Central memory CD4-positive, alpha-beta T cell (primary cell): ENCODE measurements around the gene MB21D2.
A peak's percentile ranks its signal among the peaks of the same experiment; 100 is the strongest.

Experiments used
- DNase-seq: peaks from one replicate; pipeline ENCODE4 v3.0.0; 2022

The MB21D2 gene

GRCh38 chr3:192921793-192922192, 4.1 kb upstream of the MB21D2 start:
- no peak for DNase-seq

- DNase-seq = no peak
Observed at GRCh38 chr3:192920411-192920810, 2.8 kb upstream of the MB21D2 start.

- no peak for DNase-seq
Observed at GRCh38 chr3:192919901-192920300, 2.2 kb upstream of the MB21D2 start.

- no peak for DNase-seq
Observed at GRCh38 chr3:192918275-192918588, 576 bp upstream of the MB21D2 start.

- DNase-seq = peak; percentile 37
Observed at GRCh38 chr3:192917028-192917403, 640 bp downstream of the MB21D2 start.

GRCh38 chr3:192916371-192917027, 1.2 kb downstream of the MB21D2 start:
- no peak for DNase-seq

GRCh38 chr3:192915722-192916121, 1.9 kb downstream of the MB21D2 start:
- DNase-seq = no peak

GRCh38 chr3:192915304-192915703, 2.4 kb downstream of the MB21D2 start:
- no peak for DNase-seq

- DNase-seq = no peak
Observed at GRCh38 chr3:192914848-192915247, 2.8 kb downstream of the MB21D2 start.

- DNase-seq = no peak
Observed at GRCh38 chr3:192913540-192913939, 4.1 kb downstream of the MB21D2 start.

GRCh38 chr3:192911293-192911692, 6.4 kb downstream of the MB21D2 start:
- no peak for DNase-seq

GRCh38 chr3:192907784-192908183, 9.9 kb downstream of the MB21D2 start:
- no peak for DNase-seq

- no peak for DNase-seq
Observed at GRCh38 chr3:192906940-192907339, 10.7 kb downstream of the MB21D2 start.

- DNase-seq = no peak
Observed at GRCh38 chr3:192905980-192906678, 11.5 kb downstream of the MB21D2 start.

GRCh38 chr3:192904632-192905289, 12.9 kb downstream of the MB21D2 start:
- no peak for DNase-seq

GRCh38 chr3:192902549-192902948, 15.1 kb downstream of the MB21D2 start:
- DNase-seq = no peak

GRCh38 chr3:192901435-192901834, 16.2 kb downstream of the MB21D2 start:
- no peak for DNase-seq

GRCh38 chr3:192899540-192899982, 18.1 kb downstream of the MB21D2 start:
- DNase-seq = no peak

GRCh38 chr3:192897005-192897404, 20.7 kb downstream of the MB21D2 start:
- no peak for DNase-seq

GRCh38 chr3:192896208-192896607, 21.4 kb downstream of the MB21D2 start:
- no peak for DNase-seq

GRCh38 chr3:192894676-192895075, 23.0 kb downstream of the MB21D2 start:
- DNase-seq = no peak

GRCh38 chr3:192892981-192893700, 24.5 kb downstream of the MB21D2 start:
- peak; percentile 75 for DNase-seq
